PC-9 (cell line): ENCODE measurements around the gene NEDD8. TPM values are rescaled to one million over a fixed set of nuclear protein-coding genes. Genes with fewer than 3 reads are reported as not detected.

Source experiments
- BruUV-seq: library from RNA; stranded (reverse); fragments of 400-500 nt; replicated peaks from 2 replicates; lab custom pipeline; 2021; lab: Mats Ljungman, UMichigan
- CTCF ChIA-PET: fragments of 300-600 bp; sonication (Branson Sonifier 250); formaldehyde crosslinking; loops from one replicate; lab custom pipeline; 2022; ENCODE audit warnings: antibody characterized with exemption; lab: Charles Lee
- POLR2A ChIA-PET: fragments of 300-600 bp; sonication (Branson Sonifier 250); formaldehyde crosslinking; loops from one replicate; lab custom pipeline; 2022; ENCODE audit warnings: antibody characterized with exemption; ENCODE audit not compliant: unreplicated experiment; lab: Charles Lee
- DNase-seq, 2 experiments: peaks; one replicate each; pipeline versions ENCODE4 v3.0.0 to v3.0.0-alpha.2; 2015 to 2022; ENCODE audit warnings: mixed read lengths in 1 of 2
- H2AFZ ChIP-seq: fragments of 200-600 bp; sonication (generic); 2 replicates; pipeline ENCODE4 v1.8.1; 2017; ENCODE audit warnings: antibody characterized with exemption
- H3F3A ChIP-seq: fragments of 200-600 bp; sonication (generic); 2 replicates; pipeline ENCODE4 v1.8.1; 2017; ENCODE audit warnings: antibody characterized with exemption, mild to moderate bottlenecking, low read depth; ENCODE audit not compliant: insufficient read depth
- H3K27ac ChIP-seq: fragments of 200-600 bp; sonication (generic); 2 replicates; pipeline ENCODE4 v1.6.1; 2016; ENCODE audit warnings: mixed run types
- H3K27me3 ChIP-seq: fragments of 200-600 bp; sonication (generic); 2 replicates; pipeline ENCODE4 v1.6.1; 2016; ENCODE audit warnings: low read depth, mixed run types; ENCODE audit not compliant: insufficient read depth
- H3K36me3 ChIP-seq: fragments of 200-600 bp; sonication (generic); 2 replicates; pipeline ENCODE4 v1.6.1; 2016; ENCODE audit warnings: low read depth, mixed run types
- H3K4me1 ChIP-seq: fragments of 200-600 bp; sonication (generic); replicated peaks from 2 replicates; pipeline ENCODE4 v1.6.1; 2016; ENCODE audit warnings: mixed run types; ENCODE audit not compliant: insufficient read depth
- H3K4me2 ChIP-seq: fragments of 200-600 bp; sonication (generic); 2 replicates; pipeline ENCODE4 v1.6.1; 2017; ENCODE audit warnings: mixed run types
- H3K4me3 ChIP-seq: fragments of 200-600 bp; sonication (generic); 2 replicates; pipeline ENCODE4 v1.6.1; 2016; ENCODE audit warnings: mixed run types
- H3K79me2 ChIP-seq: fragments of 200-600 bp; sonication (generic); 2 replicates; pipeline ENCODE4 v1.6.1; 2017; ENCODE audit warnings: low read depth, mixed run types
- H3K9me2 ChIP-seq: fragments of 200-600 bp; sonication (generic); 2 replicates; pipeline ENCODE4 v1.8.1; 2017; ENCODE audit warnings: mild to moderate bottlenecking; ENCODE audit not compliant: insufficient read depth
- H3K9me3 ChIP-seq: fragments of 200-600 bp; sonication (generic); 2 replicates; pipeline ENCODE4 v1.8.1; 2016; ENCODE audit warnings: low read depth; ENCODE audit not compliant: insufficient read depth
- H4K20me1 ChIP-seq: fragments of 200-600 bp; sonication (generic); 2 replicates; pipeline ENCODE4 v1.8.1; 2017; ENCODE audit not compliant: insufficient read depth
- EZH2 ChIP-seq: fragments of 200-600 bp; sonication (generic); IDR thresholded peaks from 2 replicates; pipeline ENCODE4 v1.8.0; 2017; ENCODE audit warnings: antibody characterized with exemption, low read depth
- intact Hi-C: fragments of 100-400 bp; cut with micrococcal nuclease; formaldehyde crosslinking; loops from one replicate; pipeline ENCODE4 v1.10.0; 2022; ENCODE audit not compliant: unreplicated experiment
- total RNA-seq: library from RNA; stranded (reverse); gene quantifications from 2 replicates; pipeline ENCODE4 v1.2.3, GENCODE V29; 2021
- TF ChIP-seq, protein P1 (sequence below): fragments of 200-600 bp; sonication (generic); conservative IDR thresholded peaks from 2 replicates; pipeline ENCODE4 v1.6.1; 2017; ENCODE audit warnings: mixed run types, antibody characterized with exemption, mild to moderate bottlenecking, moderate library complexity

NEDD8 gene
- total RNA-seq, 1 experiment from 2014 or later = 179 TPM

DNA sequence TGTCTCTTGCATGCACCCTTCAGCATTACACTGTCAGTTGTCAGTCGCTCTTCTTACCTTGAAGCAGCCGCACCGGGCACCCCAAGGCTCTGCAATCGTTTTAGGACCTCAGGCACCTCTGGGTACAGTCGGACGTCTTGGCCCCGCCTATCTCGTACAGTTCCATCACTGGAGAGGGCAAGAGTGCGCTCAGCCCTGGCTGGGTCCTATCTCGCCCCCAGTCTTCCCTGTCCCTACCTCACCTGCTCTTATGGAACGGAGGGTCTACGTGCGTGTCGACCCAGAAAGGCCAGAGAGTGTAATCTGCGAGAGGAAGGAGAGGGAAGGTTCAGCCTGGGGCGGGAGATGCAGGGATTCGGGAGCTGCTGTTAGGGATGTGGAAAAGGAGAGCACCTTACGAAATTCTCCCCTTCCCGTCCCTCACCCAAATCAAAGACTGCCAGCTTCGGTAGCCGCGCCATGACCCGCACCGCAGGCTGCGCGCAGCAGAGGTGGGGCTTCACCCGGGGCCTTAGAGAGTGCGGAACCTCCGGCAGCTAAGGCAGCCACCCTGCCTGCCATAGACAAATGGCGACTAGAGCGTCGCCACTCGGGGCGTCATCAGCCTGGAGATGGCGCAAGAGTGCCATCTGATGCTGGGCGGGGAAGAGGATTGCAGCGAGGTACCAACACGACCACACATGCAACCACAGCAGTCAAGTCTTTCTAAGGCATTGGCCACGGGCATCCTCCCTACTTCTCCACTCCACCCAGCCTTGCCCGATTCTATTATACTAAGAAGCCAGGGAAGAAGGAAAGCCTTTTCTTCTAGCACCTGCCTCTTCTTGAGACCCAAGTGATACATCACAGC, 16.4 kb downstream of the NEDD8 start, which contains the start of gene MDP1:
TSS of gene MDP1 (minus strand) at position 572 of the 850 bp plus-strand sequence. CDS start at position 461, 111 bp downstream.
- H3K4me1 ChIP-seq = peaks cover 10% of the 10 kb centered on the region; the same call in 1 of the 2 replicates
- peak within 1 kb of the TSS; percentile 96 for H2AFZ ChIP-seq
- peak within 1 kb of the TSS; percentile 80 for H3K4me2 ChIP-seq
- H3F3A ChIP-seq = peaks cover 14% of the 10 kb centered on the region; the same call in 1 of the 2 replicates
- H3K27me3 ChIP-seq = no peaks in the 10 kb centered on the region
- H4K20me1 ChIP-seq = no peaks in the 10 kb centered on the region; the same call in 1 of the 2 replicates
- peak within 1 kb of the TSS; percentile 73 for H3K4me3 ChIP-seq
- ChIA-PET CTCF (interaction anchor here (0.7 to 0.8 kb wide), 2 partner anchors 81 to 161 kb away, joined by 3 to 4 read pairs; no protein-coding TSS in a partner anchor), POLR2A (interaction anchor here (0.5 to 0.7 kb wide), 2 partner anchors 33 to 84 kb away, joined by 3 to 4 read pairs; partner anchors contain the start of genes DHRS1 and NOP9)
- BruUV-seq = no TSS peak
- H3K36me3 ChIP-seq = no peaks in the 10 kb centered on the region
- no peaks in the 10 kb centered on the region for H3K9me2 ChIP-seq
- peak; percentile 66 to 74 for DNase-seq
- H3K9me3 ChIP-seq = no peaks in the 10 kb centered on the region
- H3K79me2 ChIP-seq = peaks cover 13% of the 10 kb centered on the region
- no peak for TF ChIP-seq EZH2
- TF ChIP-seq, protein P1, sequence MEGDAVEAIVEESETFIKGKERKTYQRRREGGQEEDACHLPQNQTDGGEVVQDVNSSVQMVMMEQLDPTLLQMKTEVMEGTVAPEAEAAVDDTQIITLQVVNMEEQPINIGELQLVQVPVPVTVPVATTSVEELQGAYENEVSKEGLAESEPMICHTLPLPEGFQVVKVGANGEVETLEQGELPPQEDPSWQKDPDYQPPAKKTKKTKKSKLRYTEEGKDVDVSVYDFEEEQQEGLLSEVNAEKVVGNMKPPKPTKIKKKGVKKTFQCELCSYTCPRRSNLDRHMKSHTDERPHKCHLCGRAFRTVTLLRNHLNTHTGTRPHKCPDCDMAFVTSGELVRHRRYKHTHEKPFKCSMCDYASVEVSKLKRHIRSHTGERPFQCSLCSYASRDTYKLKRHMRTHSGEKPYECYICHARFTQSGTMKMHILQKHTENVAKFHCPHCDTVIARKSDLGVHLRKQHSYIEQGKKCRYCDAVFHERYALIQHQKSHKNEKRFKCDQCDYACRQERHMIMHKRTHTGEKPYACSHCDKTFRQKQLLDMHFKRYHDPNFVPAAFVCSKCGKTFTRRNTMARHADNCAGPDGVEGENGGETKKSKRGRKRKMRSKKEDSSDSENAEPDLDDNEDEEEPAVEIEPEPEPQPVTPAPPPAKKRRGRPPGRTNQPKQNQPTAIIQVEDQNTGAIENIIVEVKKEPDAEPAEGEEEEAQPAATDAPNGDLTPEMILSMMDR = no peak
- H3K27ac ChIP-seq = peak within 1 kb of the TSS; percentile 36; the same call in 1 of the 2 replicates
- intact Hi-C loops = no loop called here

- POLR2A ChIA-PET = interaction anchor here (0.6 to 0.8 kb wide), 3 partner anchors 54 to 99 kb away, joined by 3 to 4 read pairs (median 3); partner anchors contain the start of genes DCAF11, NOP9 and NRL
- intact Hi-C loops = loop anchor here (1.0 to 2.0 kb wide), 3 partner anchors 19 to 67 kb away; partner anchors contain the start of genes IRF9, PSME2, RNF31 and TM9SF1
- H3K4me3 ChIP-seq = peak overlapping the region; percentile 75
- no TSS peak for BruUV-seq
- CTCF ChIA-PET = interaction anchor here (0.7 kb wide), 1 partner anchor 100 kb away, joined by 3 read pairs; the partner anchor contains the start of gene DCAF11
- H3F3A ChIP-seq = peaks cover 14% of the 10 kb centered on the region; the same call in 1 of the 2 replicates
- H4K20me1 ChIP-seq = no peaks in the 10 kb centered on the region
- DNase-seq = no peak
- no peaks in the 10 kb centered on the region for H3K9me3 ChIP-seq
- H3K27me3 ChIP-seq = no peaks in the 10 kb centered on the region
- peaks cover 10% of the 10 kb centered on the region; the same call in 1 of the 2 replicates for H3K4me1 ChIP-seq
- TF ChIP-seq, protein P1 = no peak
- TF ChIP-seq EZH2 = no peak
- no peaks in the 10 kb centered on the region for H3K9me2 ChIP-seq
- H3K36me3 ChIP-seq = no peaks in the 10 kb centered on the region
- peak overlapping the region; percentile 90; the same call in 1 of the 2 replicates for H2AFZ ChIP-seq
- H3K79me2 ChIP-seq = peaks cover 13% of the 10 kb centered on the region
- peak overlapping the region; percentile 91 for H3K4me2 ChIP-seq
- peak overlapping the region; percentile 88 for H3K27ac ChIP-seq
Measured at GRCh38 chr14:24213866-24214662, 18.1 kb downstream of the NEDD8 start.
